D721Med (cell line): ENCODE results near the gene NFU1.

Experiments
- DNase-seq: peaks from one replicate; pipeline ENCODE4 v3.0.0; 2011; ENCODE audit warnings: low spot score; ENCODE audit not compliant: insufficient read length
- FAIRE-seq: peaks from 2 replicates; lab custom pipeline; 2011; peaks lifted over from hg19 to GRCh38; lab: Jason Lieb, UNC
- CTCF ChIP-seq: IDR thresholded peaks from 2 replicates; pipeline ENCODE4 v1.5.1; 2012; ENCODE audit warnings: mild to moderate bottlenecking, control low read depth; ENCODE audit not compliant: insufficient read depth; ENCODE audit errors: missing control alignments

The NFU1 gene

GRCh38 chr2:69385443-69386151, 51.6 kb downstream of the NFU1 start:
- DNase-seq (no peak), FAIRE-seq (no peak)
- TF ChIP-seq CTCF = no peak

GRCh38 chr2:69384618-69385081, 52.6 kb downstream of the NFU1 start:
- no peak for DNase-seq
- FAIRE-seq = no peak
- no peak for TF ChIP-seq CTCF

- no peak for DNase-seq
- no peak for TF ChIP-seq CTCF
- FAIRE-seq = no peak
Measured at GRCh38 chr2:69383176-69383812, 53.9 kb downstream of the NFU1 start.

GRCh38 chr2:69382547-69382946, 54.7 kb downstream of the NFU1 start:
- TF ChIP-seq CTCF = no peak
- no peak for DNase-seq
- no peak for FAIRE-seq

GRCh38 chr2:69381337-69381737, 55.9 kb downstream of the NFU1 start:
- no peak for TF ChIP-seq CTCF
- FAIRE-seq = no peak
- no peak for DNase-seq

- FAIRE-seq (no peak), DNase-seq (no peak)
- no peak for TF ChIP-seq CTCF
Measured at GRCh38 chr2:69380072-69380917, 56.9 kb downstream of the NFU1 start.

GRCh38 chr2:69376403-69376802, 60.8 kb downstream of the NFU1 start:
- DNase-seq = no peak
- FAIRE-seq = no peak
- no peak for TF ChIP-seq CTCF
